OCI-LY3 (cell line): ENCODE results near the gene FFAR2.

ENCODE experiments used
- CTCF ChIP-seq: fragments of 200-600, 300-600 bp; sonication (generic); IDR thresholded peaks from 2 replicates; pipeline ENCODE4 v1.5.1; 2014; ENCODE audit warnings: antibody characterized with exemption, low read length, low read depth
- EZH2phosphoT487 ChIP-seq: fragments of 200-600 bp; shearing (Covaris generic); IDR thresholded peaks from 2 replicates; pipeline ENCODE4 v1.6.1; 2018; ENCODE audit warnings: antibody characterized with exemption, mixed run types, low read depth

- TF ChIP-seq CTCF (no peak), EZH2phosphoT487 (no peak)
Measured at GRCh38 chr19:35416331-35416730, 31.7 kb upstream of the FFAR2 start.
